SK-N-SH (cell line): ENCODE data around the gene GSTO2. TPM values are rescaled to one million over a fixed set of nuclear protein-coding genes. Genes with fewer than 3 reads are reported as not detected.

ENCODE experiments used
- CTCF ChIA-PET: fragments of 300-600, 350-600 bp; formaldehyde crosslinking; extraction: SDS; loops from one replicate; lab custom pipeline; 2021; lab: Yijun Ruan, JAX
- POLR2A ChIA-PET: fragments of 350-600 bp; sonication (Branson Sonifier 250); formaldehyde crosslinking; extraction: SDS; loops from one replicate; lab custom pipeline; 2020; ENCODE audit warnings: antibody characterized with exemption, inconsistent platforms; lab: Yijun Ruan, JAX
- DNase-seq: peaks from one replicate; pipeline ENCODE4 v3.0.0; 2012
- H2AFZ ChIP-seq: fragments of 200-600 bp; sonication (generic); 2 replicates; pipeline ENCODE4 v1.8.1; 2016; ENCODE audit warnings: antibody characterized with exemption, mild to moderate bottlenecking, low read depth
- H3F3A ChIP-seq: fragments of 200-600 bp; sonication (generic); replicated peaks from 2 replicates; pipeline ENCODE3; 2016; ENCODE audit warnings: antibody characterized with exemption, mild to moderate bottlenecking; ENCODE audit not compliant: insufficient read depth
- H3K27ac ChIP-seq, 2 experiments: fragments of 200-500 bp in 1 of 2; fragments of 200-600 bp in 1 of 2; sonication (Bioruptor generic) in 1 of 2; sonication (generic), shearing (Covaris generic) in 1 of 2; 2 replicates each; pipeline versions ENCODE4 v1.5.1 to v1.6.1; 2014 to 2016; ENCODE audit warnings: low read depth in 2 of 2, inconsistent platforms in 1 of 2, low read length in 1 of 2, mild to moderate bottlenecking in 1 of 2, mixed read lengths in 1 of 2
- H3K27me3 ChIP-seq: fragments of 200-600 bp; sonication (generic), shearing (Covaris generic); 2 replicates; pipeline ENCODE4 v1.6.1; 2016; ENCODE audit warnings: mixed run types; ENCODE audit not compliant: insufficient read depth
- H3K36me3 ChIP-seq, 2 experiments: fragments of 200-500 bp in 1 of 2; fragments of 200-600 bp in 1 of 2; sonication (Bioruptor generic) in 1 of 2; sonication (generic) in 1 of 2; replicated peaks in 1 of 2; 2 replicates each; pipeline versions ENCODE3 to v1.5.1; 2014 to 2016; ENCODE audit warnings: low read length in 1 of 2, mild to moderate bottlenecking in 1 of 2; ENCODE audit not compliant: insufficient read depth in 2 of 2, control insufficient read depth in 1 of 2
- H3K4me1 ChIP-seq, 2 experiments: fragments of 200-500 bp in 1 of 2; fragments of 200-600 bp in 1 of 2; sonication (Bioruptor generic) in 1 of 2; sonication (generic), shearing (Covaris generic) in 1 of 2; 2 replicates each; pipeline versions ENCODE4 v1.5.1 to v1.6.1; 2014 to 2016; ENCODE audit warnings: low read depth in 1 of 2, low read length in 1 of 2, mixed run types in 1 of 2; ENCODE audit not compliant: insufficient read depth in 2 of 2, control insufficient read depth in 1 of 2
- H3K4me2 ChIP-seq: fragments of 200-600 bp; sonication (generic), shearing (Covaris generic); 2 replicates; pipeline ENCODE4 v1.6.1; 2017; ENCODE audit warnings: mixed run types
- H3K4me3 ChIP-seq, 2 experiments: fragments of 200-500 bp in 1 of 2; fragments of 200-600 bp in 1 of 2; sonication (Bioruptor generic) in 1 of 2; sonication (generic), shearing (Covaris generic) in 1 of 2; 2 replicates each; pipeline versions ENCODE4 v1.5.1 to v1.8.1; 2014 to 2016; ENCODE audit warnings: low read depth in 2 of 2, inconsistent platforms in 1 of 2, low read length in 1 of 2, mild to moderate bottlenecking in 1 of 2, mixed read lengths in 1 of 2, moderate library complexity in 1 of 2
- H3K79me2 ChIP-seq: fragments of 200-600 bp; sonication (generic); 2 replicates; pipeline ENCODE4 v1.8.1; 2017; ENCODE audit warnings: mild to moderate bottlenecking; ENCODE audit not compliant: insufficient read depth
- H3K9ac ChIP-seq: fragments of 200-600 bp; sonication (generic); 2 replicates; pipeline ENCODE4 v1.6.1; 2017; ENCODE audit warnings: mixed run types
- H3K9me2 ChIP-seq: fragments of 200-600 bp; sonication (generic); 2 replicates; pipeline ENCODE4 v1.6.1; 2017; ENCODE audit warnings: mixed run types
- H3K9me3 ChIP-seq: fragments of 200-600 bp; sonication (generic); 2 replicates; pipeline ENCODE4 v1.6.1; 2017; ENCODE audit warnings: mixed run types, mild to moderate bottlenecking, moderate library complexity
- H4K20me1 ChIP-seq: fragments of 200-600 bp; sonication (generic); 2 replicates; pipeline ENCODE4 v1.6.1; 2017; ENCODE audit warnings: mild to moderate bottlenecking, mixed run types; ENCODE audit not compliant: insufficient read depth
- CHD2 ChIP-seq: fragments of 150-350 bp; IDR thresholded peaks from 2 replicates; pipeline ENCODE4 v1.6.1; 2018; ENCODE audit warnings: low read length; ENCODE audit not compliant: partially characterized antibody
- ELF1 ChIP-seq: IDR thresholded peaks from 2 replicates; pipeline ENCODE4 v1.4.0; 2012
- EZH2phosphoT487 ChIP-seq: fragments of 200-600 bp; sonication (generic); IDR thresholded peaks from 2 replicates; pipeline ENCODE4 v1.6.1; 2017; ENCODE audit warnings: low read depth, mixed run types, mild to moderate bottlenecking, antibody characterized with exemption, moderate library complexity, borderline replicate concordance
- FOXJ3 ChIP-seq: sonication (generic); formaldehyde crosslinking; IDR thresholded peaks from 2 replicates; pipeline ENCODE4 v1.5.1; 2020; ENCODE audit warnings: mild to moderate bottlenecking, missing genetic modification reagents
- GABPA ChIP-seq: IDR thresholded peaks from 2 replicates; pipeline ENCODE4 v1.4.0; 2012; ENCODE audit warnings: low read depth, mild to moderate bottlenecking
- MEF2A ChIP-seq: IDR thresholded peaks from 2 replicates; pipeline ENCODE4 v1.4.0; 2012; ENCODE audit warnings: low read depth, borderline replicate concordance
- MXI1 ChIP-seq: IDR thresholded peaks from 2 replicates; pipeline ENCODE4 v1.6.1; 2012; ENCODE audit warnings: mild to moderate bottlenecking, low read depth, low read length, improper control_type of control experiment
- NFIC ChIP-seq: IDR thresholded peaks from 2 replicates; pipeline ENCODE4 v1.4.0; 2012; ENCODE audit warnings: borderline replicate concordance
- POLR2AphosphoS5 ChIP-seq: IDR thresholded peaks from 2 replicates; pipeline ENCODE4 v1.6.1; 2012; ENCODE audit warnings: low read depth, low read length
- RAD21 ChIP-seq: IDR thresholded peaks from 2 replicates; pipeline ENCODE4 v1.6.1; 2012; ENCODE audit warnings: mild to moderate bottlenecking, low read length
- RCOR1 ChIP-seq: fragments of 150-350 bp; IDR thresholded peaks from 2 replicates; pipeline ENCODE4 v1.6.1; 2017; ENCODE audit warnings: antibody characterized with exemption, low read length
- RFX5 ChIP-seq: IDR thresholded peaks from 2 replicates; pipeline ENCODE4 v1.6.1; 2012; ENCODE audit warnings: mild to moderate bottlenecking, improper control_type of control experiment, low read length
- RXRA ChIP-seq: IDR thresholded peaks from 2 replicates; pipeline ENCODE4 v1.4.0; 2012; ENCODE audit warnings: low read depth, mild to moderate bottlenecking, borderline replicate concordance
- SMC3 ChIP-seq: IDR thresholded peaks from 2 replicates; pipeline ENCODE4 v1.6.1; 2012; ENCODE audit warnings: low read depth, low read length, improper control_type of control experiment
- TAF1 ChIP-seq: IDR thresholded peaks from 2 replicates; pipeline ENCODE4 v1.6.1; 2012; ENCODE audit warnings: low read depth, mild to moderate bottlenecking, low read length, moderate library complexity, borderline replicate concordance
- WGBS: methylation state at CpG from one replicate; pipeline ENCODE4 v1.1.6; 2017; ENCODE audit warnings: low lambda C conversion rate; 5-methylcytosine and 5-hydroxymethylcytosine counted together
- polyA plus RNA-seq, 3 experiments: library from polyadenylated mRNA; depleted of rRNA; stranded (reverse); fragments of >200 nt; gene quantifications; 2 replicates each; pipeline ENCODE4 v1.2.3, GENCODE V29; 2012
- TF ChIP-seq, protein P1 (sequence below): IDR thresholded peaks from 2 replicates; pipeline ENCODE4 v1.6.1; 2012; ENCODE audit warnings: mild to moderate bottlenecking, low read depth, low read length, moderate library complexity
- TF ChIP-seq, protein P2 (sequence below): IDR thresholded peaks from 2 replicates; pipeline ENCODE4 v1.4.0; 2012; ENCODE audit warnings: low read depth, borderline replicate concordance

Gene GSTO2
- polyA plus RNA-seq, 1 of the 3 experiments (the other 2 are of a cell fraction): 0.49 TPM

GRCh38 chr10:104257235-104257634, 11.7 kb upstream of the GSTO2 start:
- no peak for DNase-seq
- Histone ChIP-seq H3K9me2 (no peaks in the 10 kb centered on the region), H3K79me2 (peaks cover 70% of the 10 kb centered on the region), H3K36me3 (peaks cover 46 to 49% of the 10 kb centered on the region in 2 experiments), H3K4me2 (peak overlapping the region; percentile 83), H3K4me3 (no peak overlapping the region; a peak in 1 of 4 replicates), H3K27me3 (no peaks in the 10 kb centered on the region), H3K9ac (no peak overlapping the region), H4K20me1 (peaks cover 17% of the 10 kb centered on the region), H3K9me3 (no peaks in the 10 kb centered on the region), H3K27ac (peak overlapping the region in 1 of 2 experiments; percentile 93; a peak in 1 of 4 replicates), H3F3A (peaks cover 50% of the 10 kb centered on the region), H2AFZ (no peak overlapping the region), H3K4me1 (peaks cover 14 to 39% of the 10 kb centered on the region in 2 experiments)
- 90% methylated on average over 5 of the region's 5 CpGs for WGBS
- ChIA-PET POLR2A (interaction anchor here (0.6 to 1.3 kb wide), 2 partner anchors 12 to 28 kb away, joined by 3 to 4 read pairs; partner anchors contain the start of gene GSTO2), CTCF (interaction anchor here (0.9 to 4.9 kb wide), 4 partner anchors 10 to 117 kb away, joined by 3 to 28 read pairs (median 9); no protein-coding TSS in a partner anchor)
- TF ChIP-seq RFX5 (no peak), SMC3 (no peak), MXI1 (no peak), TAF1 (no peak), GABPA (no peak), POLR2AphosphoS5 (no peak)

- Histone ChIP-seq H3K9ac (no peak overlapping the region), H3K4me1 (peaks cover 14 to 39% of the 10 kb centered on the region in 2 experiments), H3K27me3 (no peaks in the 10 kb centered on the region), H3K36me3 (peaks cover 53 to 58% of the 10 kb centered on the region in 2 experiments), H3K79me2 (peaks cover 80% of the 10 kb centered on the region), H3K27ac (peak overlapping the region in 1 of 2 experiments; percentile 93; a peak in 1 of 4 replicates), H3K9me3 (no peaks in the 10 kb centered on the region), H3K4me2 (no peak overlapping the region), H3K9me2 (no peaks in the 10 kb centered on the region), H4K20me1 (peaks cover 17% of the 10 kb centered on the region), H3F3A (peaks cover 50% of the 10 kb centered on the region), H3K4me3 (no peak overlapping the region), H2AFZ (no peak overlapping the region)
- CTCF ChIA-PET: interaction anchor here (0.6 to 3.2 kb wide), 4 partner anchors 9 to 370 kb away, joined by 4 to 13 read pairs (median 4); no protein-coding TSS in a partner anchor
- WGBS: 90% methylated on average over 3 of the region's 3 CpGs
- TF ChIP-seq CHD2 (no peak), RFX5 (no peak), EZH2phosphoT487 (no peak), MEF2A (no peak)
- POLR2A ChIA-PET: interaction anchor here (1.3 kb wide), 1 partner anchor 11 kb away, joined by 4 read pairs; the partner anchor contains the start of gene GSTO2
- DNase-seq: no peak
Observed at GRCh38 chr10:104258209-104258608, 10.8 kb upstream of the GSTO2 start.

DNA sequence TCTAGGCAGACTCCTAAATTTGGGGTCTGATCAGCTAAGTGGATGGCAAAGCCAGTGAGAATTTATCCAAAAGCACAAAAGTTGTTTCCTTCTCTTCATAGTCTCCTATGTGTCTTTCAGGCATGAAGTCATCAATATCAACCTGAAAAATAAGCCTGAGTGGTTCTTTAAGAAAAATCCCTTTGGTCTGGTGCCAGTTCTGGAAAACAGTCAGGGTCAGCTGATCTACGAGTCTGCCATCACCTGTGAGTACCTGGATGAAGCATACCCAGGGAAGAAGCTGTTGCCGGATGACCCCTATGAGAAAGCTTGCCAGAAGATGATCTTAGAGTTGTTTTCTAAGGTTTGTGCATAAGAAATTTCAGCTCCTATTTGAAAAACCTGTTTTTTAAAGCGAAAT, 9.5 kb upstream of the GSTO2 start:
- H3K9ac ChIP-seq: no peak overlapping the region; the same call in 1 of the 2 replicates
- H3K27me3 ChIP-seq: no peaks in the 10 kb centered on the region
- peak overlapping the region in 1 of 2 experiments; percentile 93; a peak in 2 of 4 replicates for H3K27ac ChIP-seq
- peaks cover 65 to 71% of the 10 kb centered on the region in 2 experiments for H3K36me3 ChIP-seq
- H3K4me2 ChIP-seq: peak overlapping the region; percentile 53; the same call in 1 of the 2 replicates
- peaks cover 17% of the 10 kb centered on the region for H4K20me1 ChIP-seq
- CTCF ChIA-PET: interaction anchor here (1.1 to 3.2 kb wide), 5 partner anchors 15 to 372 kb away, joined by 3 to 13 read pairs (median 4); no protein-coding TSS in a partner anchor
- no peaks in the 10 kb centered on the region for H3K9me2 ChIP-seq
- peaks cover 11 to 35% of the 10 kb centered on the region in 2 experiments for H3K4me1 ChIP-seq
- H3K79me2 ChIP-seq: peaks cover 88% of the 10 kb centered on the region
- WGBS: 82% methylated on average over 3 of the region's 3 CpGs
- no peak for DNase-seq
- no peak overlapping the region; a peak in 1 of 4 replicates for H3K4me3 ChIP-seq
- H2AFZ ChIP-seq: no peak overlapping the region
- POLR2A ChIA-PET: no interaction called here
- no peaks in the 10 kb centered on the region for H3K9me3 ChIP-seq
- peaks cover 59% of the 10 kb centered on the region for H3F3A ChIP-seq
- TF ChIP-seq NFIC (no peak), EZH2phosphoT487 (no peak), RCOR1 (no peak), FOXJ3 (no peak), RXRA (no peak), ELF1 (no peak), RAD21 (no peak), TAF1 (no peak)
- TF ChIP-seq, protein P1, sequence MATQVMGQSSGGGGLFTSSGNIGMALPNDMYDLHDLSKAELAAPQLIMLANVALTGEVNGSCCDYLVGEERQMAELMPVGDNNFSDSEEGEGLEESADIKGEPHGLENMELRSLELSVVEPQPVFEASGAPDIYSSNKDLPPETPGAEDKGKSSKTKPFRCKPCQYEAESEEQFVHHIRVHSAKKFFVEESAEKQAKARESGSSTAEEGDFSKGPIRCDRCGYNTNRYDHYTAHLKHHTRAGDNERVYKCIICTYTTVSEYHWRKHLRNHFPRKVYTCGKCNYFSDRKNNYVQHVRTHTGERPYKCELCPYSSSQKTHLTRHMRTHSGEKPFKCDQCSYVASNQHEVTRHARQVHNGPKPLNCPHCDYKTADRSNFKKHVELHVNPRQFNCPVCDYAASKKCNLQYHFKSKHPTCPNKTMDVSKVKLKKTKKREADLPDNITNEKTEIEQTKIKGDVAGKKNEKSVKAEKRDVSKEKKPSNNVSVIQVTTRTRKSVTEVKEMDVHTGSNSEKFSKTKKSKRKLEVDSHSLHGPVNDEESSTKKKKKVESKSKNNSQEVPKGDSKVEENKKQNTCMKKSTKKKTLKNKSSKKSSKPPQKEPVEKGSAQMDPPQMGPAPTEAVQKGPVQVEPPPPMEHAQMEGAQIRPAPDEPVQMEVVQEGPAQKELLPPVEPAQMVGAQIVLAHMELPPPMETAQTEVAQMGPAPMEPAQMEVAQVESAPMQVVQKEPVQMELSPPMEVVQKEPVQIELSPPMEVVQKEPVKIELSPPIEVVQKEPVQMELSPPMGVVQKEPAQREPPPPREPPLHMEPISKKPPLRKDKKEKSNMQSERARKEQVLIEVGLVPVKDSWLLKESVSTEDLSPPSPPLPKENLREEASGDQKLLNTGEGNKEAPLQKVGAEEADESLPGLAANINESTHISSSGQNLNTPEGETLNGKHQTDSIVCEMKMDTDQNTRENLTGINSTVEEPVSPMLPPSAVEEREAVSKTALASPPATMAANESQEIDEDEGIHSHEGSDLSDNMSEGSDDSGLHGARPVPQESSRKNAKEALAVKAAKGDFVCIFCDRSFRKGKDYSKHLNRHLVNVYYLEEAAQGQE: no peak
- TF ChIP-seq, protein P2, sequence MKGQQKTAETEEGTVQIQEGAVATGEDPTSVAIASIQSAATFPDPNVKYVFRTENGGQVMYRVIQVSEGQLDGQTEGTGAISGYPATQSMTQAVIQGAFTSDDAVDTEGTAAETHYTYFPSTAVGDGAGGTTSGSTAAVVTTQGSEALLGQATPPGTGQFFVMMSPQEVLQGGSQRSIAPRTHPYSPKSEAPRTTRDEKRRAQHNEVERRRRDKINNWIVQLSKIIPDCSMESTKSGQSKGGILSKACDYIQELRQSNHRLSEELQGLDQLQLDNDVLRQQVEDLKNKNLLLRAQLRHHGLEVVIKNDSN: no peak
